ENCODE measurements around the gene HIVEP3. TPM values are rescaled to one million over a fixed set of nuclear protein-coding genes. Genes with fewer than 3 reads are reported as not detected.
A peak's percentile ranks its signal among the peaks of the same experiment; 100 is the strongest.

HIVEP3 gene
- total RNA-seq, 2 donors from 2014 or later: 3.4 to 4.0 TPM

GRCh38 chr1:41682845-41683625, 235.7 kb downstream of the HIVEP3 start:
- TF ChIP-seq CTCF (IDR thresholded peaks at IDR 0.05): no peak
- TF ChIP-seq POLR2A (IDR thresholded peaks at IDR 0.05): no peak
- no peaks in the 10 kb centered on the region for H3K9me3 ChIP-seq
- H3K4me1 ChIP-seq: no peaks in the 10 kb centered on the region
- intact Hi-C loops (cut with DNase I): no loop called here
- H3K36me3 ChIP-seq (replicated peaks in 1 of 2; ENCODE audit: insufficient read depth in 1 of 2, low read depth in 2 of 2): no peaks in the 10 kb centered on the region
- WGBS, 2 donors: 85 to 89% methylated on average over 5 to 6 of the region's 6 CpGs
- ATAC-seq (no peak), DNase-seq (no peak)
- H3K27ac ChIP-seq: no peak overlapping the region
- no peaks in the 10 kb centered on the region for H3K27me3 ChIP-seq
- no peak overlapping the region for H3K4me3 ChIP-seq

DNA sequence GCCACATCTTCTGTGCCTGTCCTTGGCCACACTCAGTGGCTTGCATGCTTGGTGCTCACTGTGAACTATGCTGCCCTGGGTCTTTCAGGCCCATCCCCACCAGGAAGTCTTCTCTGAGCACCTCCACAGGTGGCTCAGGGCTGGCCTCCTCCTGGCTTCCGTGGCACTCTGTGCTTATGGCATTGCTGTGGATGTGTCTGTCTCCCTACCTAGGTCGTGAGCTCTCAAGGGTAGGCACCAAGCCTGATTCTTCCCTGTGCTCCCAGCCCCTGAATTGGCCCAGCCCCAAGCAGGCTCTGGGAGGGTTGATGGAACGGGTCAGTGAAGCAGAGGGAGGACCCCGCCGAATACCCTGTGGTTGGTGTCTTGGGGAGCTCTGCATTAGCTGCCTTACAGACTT, 236.6 kb downstream of the HIVEP3 start:
- Histone ChIP-seq H3K36me3 (replicated peaks in 1 of 2; ENCODE audit: insufficient read depth in 1 of 2, low read depth in 2 of 2) (no peaks in the 10 kb centered on the region), H3K27ac (no peak overlapping the region), H3K9me3 (no peaks in the 10 kb centered on the region), H3K27me3 (no peaks in the 10 kb centered on the region), H3K4me1 (no peaks in the 10 kb centered on the region), H3K4me3 (no peak overlapping the region)
- no peak for ATAC-seq
- DNase-seq: no peak
- 87 to 95% methylated on average over 3 of the region's 5 CpGs for WGBS, 2 donors
- TF ChIP-seq POLR2A (IDR thresholded peaks at IDR 0.05) (no peak), CTCF (IDR thresholded peaks at IDR 0.05) (no peak)
- intact Hi-C loops (cut with DNase I): no loop called here

GRCh38 chr1:41681331-41682098, 237.2 kb downstream of the HIVEP3 start:
- DNase-seq (no peak), ATAC-seq (peak; percentile 47)
- WGBS, 2 donors: 80% methylated on average over 9 to 11 of the region's 11 CpGs
- Histone ChIP-seq H3K4me3 (no peak overlapping the region), H3K9me3 (no peaks in the 10 kb centered on the region), H3K4me1 (no peaks in the 10 kb centered on the region), H3K27ac (no peak overlapping the region), H3K27me3 (no peaks in the 10 kb centered on the region), H3K36me3 (replicated peaks in 1 of 2; ENCODE audit: insufficient read depth in 1 of 2, low read depth in 2 of 2) (no peaks in the 10 kb centered on the region)
- intact Hi-C loops (cut with DNase I): no loop called here
- no peak for TF ChIP-seq CTCF (IDR thresholded peaks at IDR 0.05)

GRCh38 chr1:41679994-41680393, 238.7 kb downstream of the HIVEP3 start:
- intact Hi-C loops (cut with DNase I): no loop called here
- Histone ChIP-seq H3K9me3 (no peaks in the 10 kb centered on the region), H3K27me3 (no peaks in the 10 kb centered on the region), H3K4me3 (no peak overlapping the region), H3K4me1 (no peaks in the 10 kb centered on the region), H3K36me3 (replicated peaks in 1 of 2; ENCODE audit: insufficient read depth in 1 of 2, low read depth in 2 of 2) (no peaks in the 10 kb centered on the region), H3K27ac (no peak overlapping the region)
- 60 to 92% methylated on average over 1 of the region's 1 CpG for WGBS, 2 donors
- DNase-seq: no peak
- no peak for TF ChIP-seq POLR2A (IDR thresholded peaks at IDR 0.05)
- no peak for TF ChIP-seq CTCF (IDR thresholded peaks at IDR 0.05)
- no peak for ATAC-seq

Measured in body of pancreas (tissue), 4 donors.